Neural cell (in vitro differentiated cells): Measurements from ENCODE around the gene RAD50.

Source experiments
- CTCF ChIP-seq: fragments of 450-650 bp; IDR thresholded peaks from 2 replicates; pipeline ENCODE4 v1.5.1; 2014; ENCODE audit warnings: antibody characterized with exemption, mild to moderate bottlenecking, moderate library complexity; ENCODE audit not compliant: poor library complexity, severe bottlenecking
- EP300 ChIP-seq: fragments of 450-650 bp; conservative IDR thresholded peaks from 2 replicates; pipeline ENCODE4 v1.6.1; 2014; ENCODE audit warnings: antibody characterized with exemption, mild to moderate bottlenecking, moderate library complexity; ENCODE audit not compliant: poor library complexity, severe bottlenecking
- EZH2 ChIP-seq: fragments of 200-600, 300-800 bp; shearing (Covaris generic), sonication (generic); IDR thresholded peaks from 2 replicates; pipeline ENCODE4 v1.6.1; 2014; ENCODE audit warnings: antibody characterized with exemption, low read length, borderline replicate concordance, mild to moderate bottlenecking; ENCODE audit not compliant: insufficient read depth, poor library complexity, severe bottlenecking
- MXI1 ChIP-seq: fragments of 450-650 bp; conservative IDR thresholded peaks from 2 replicates; pipeline ENCODE4 v1.6.1; 2014; ENCODE audit warnings: antibody characterized with exemption, mild to moderate bottlenecking; ENCODE audit not compliant: poor library complexity, severe bottlenecking
- POLR2AphosphoS5 ChIP-seq: IDR thresholded peaks from 2 replicates; pipeline ENCODE4 v1.6.1; 2012
- REST ChIP-seq: IDR thresholded peaks from 2 replicates; pipeline ENCODE4 v1.6.1; 2012; ENCODE audit warnings: borderline replicate concordance
- TAF1 ChIP-seq: IDR thresholded peaks from 2 replicates; pipeline ENCODE4 v1.6.1; 2012; ENCODE audit warnings: low read depth

- no peak for TF ChIP-seq EP300
- no peak for TF ChIP-seq CTCF
- no peak for TF ChIP-seq POLR2AphosphoS5
- TF ChIP-seq TAF1: no peak
- TF ChIP-seq REST: no peak
- no peak for TF ChIP-seq EZH2
- no peak for TF ChIP-seq MXI1
These were observed 51.3 kb downstream of the RAD50 start for GRCh38 chr5:132608107-132608506.
